Measurements from ENCODE around the gene WNT8B. TPM values are rescaled to one million over a fixed set of nuclear protein-coding genes. Genes with fewer than 3 reads are reported as not detected.

Gene WNT8B
- total RNA-seq, 1 donor from 2014 or later = not detected

DNA sequence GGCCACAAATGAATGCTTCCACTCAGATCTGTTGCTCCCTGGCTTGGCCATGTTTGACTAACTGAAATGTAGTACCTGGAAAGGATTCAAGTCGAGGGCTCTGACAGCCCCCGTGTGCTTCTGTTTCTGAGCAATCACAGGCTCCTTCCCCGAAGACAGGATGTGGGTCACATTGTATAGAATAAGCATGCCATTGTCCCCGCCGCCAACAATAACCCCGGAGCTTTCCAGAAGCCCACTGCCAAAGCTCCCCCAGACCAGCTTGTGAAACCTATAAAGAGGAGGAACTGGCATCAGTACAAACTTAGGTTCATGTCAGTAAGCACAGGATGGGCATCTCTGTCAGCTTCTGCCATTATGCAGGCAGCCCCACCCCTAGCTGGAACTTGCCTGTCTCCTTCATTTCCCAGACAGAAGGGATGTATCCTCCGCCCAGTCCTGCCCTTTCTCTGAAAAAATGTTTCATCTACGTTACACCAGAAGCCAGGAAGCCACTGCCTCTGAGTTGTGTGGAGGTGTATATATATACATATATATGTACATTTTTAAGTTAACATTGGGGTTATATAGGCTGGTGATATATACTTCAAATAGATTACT, 46.5 kb downstream of the WNT8B start:
- Histone ChIP-seq H3K36me3 (ENCODE audit: control insufficient read depth, insufficient read depth, low read length) (peaks cover 1% of the 10 kb centered on the region), H3K27me3 (ENCODE audit: control insufficient read depth, insufficient read depth, low read length) (no peaks in the 10 kb centered on the region), H3K4me3 (ENCODE audit: low read depth, low read length) (no peak overlapping the region)
- no peak for DNase-seq (ENCODE audit: low read depth)
- TF ChIP-seq, protein P1, sequence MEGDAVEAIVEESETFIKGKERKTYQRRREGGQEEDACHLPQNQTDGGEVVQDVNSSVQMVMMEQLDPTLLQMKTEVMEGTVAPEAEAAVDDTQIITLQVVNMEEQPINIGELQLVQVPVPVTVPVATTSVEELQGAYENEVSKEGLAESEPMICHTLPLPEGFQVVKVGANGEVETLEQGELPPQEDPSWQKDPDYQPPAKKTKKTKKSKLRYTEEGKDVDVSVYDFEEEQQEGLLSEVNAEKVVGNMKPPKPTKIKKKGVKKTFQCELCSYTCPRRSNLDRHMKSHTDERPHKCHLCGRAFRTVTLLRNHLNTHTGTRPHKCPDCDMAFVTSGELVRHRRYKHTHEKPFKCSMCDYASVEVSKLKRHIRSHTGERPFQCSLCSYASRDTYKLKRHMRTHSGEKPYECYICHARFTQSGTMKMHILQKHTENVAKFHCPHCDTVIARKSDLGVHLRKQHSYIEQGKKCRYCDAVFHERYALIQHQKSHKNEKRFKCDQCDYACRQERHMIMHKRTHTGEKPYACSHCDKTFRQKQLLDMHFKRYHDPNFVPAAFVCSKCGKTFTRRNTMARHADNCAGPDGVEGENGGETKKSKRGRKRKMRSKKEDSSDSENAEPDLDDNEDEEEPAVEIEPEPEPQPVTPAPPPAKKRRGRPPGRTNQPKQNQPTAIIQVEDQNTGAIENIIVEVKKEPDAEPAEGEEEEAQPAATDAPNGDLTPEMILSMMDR (IDR thresholded peaks at IDR 0.05; ENCODE audit: insufficient read depth, low read length, severe bottlenecking) = no peak
- FAIRE-seq = no peak

DNA sequence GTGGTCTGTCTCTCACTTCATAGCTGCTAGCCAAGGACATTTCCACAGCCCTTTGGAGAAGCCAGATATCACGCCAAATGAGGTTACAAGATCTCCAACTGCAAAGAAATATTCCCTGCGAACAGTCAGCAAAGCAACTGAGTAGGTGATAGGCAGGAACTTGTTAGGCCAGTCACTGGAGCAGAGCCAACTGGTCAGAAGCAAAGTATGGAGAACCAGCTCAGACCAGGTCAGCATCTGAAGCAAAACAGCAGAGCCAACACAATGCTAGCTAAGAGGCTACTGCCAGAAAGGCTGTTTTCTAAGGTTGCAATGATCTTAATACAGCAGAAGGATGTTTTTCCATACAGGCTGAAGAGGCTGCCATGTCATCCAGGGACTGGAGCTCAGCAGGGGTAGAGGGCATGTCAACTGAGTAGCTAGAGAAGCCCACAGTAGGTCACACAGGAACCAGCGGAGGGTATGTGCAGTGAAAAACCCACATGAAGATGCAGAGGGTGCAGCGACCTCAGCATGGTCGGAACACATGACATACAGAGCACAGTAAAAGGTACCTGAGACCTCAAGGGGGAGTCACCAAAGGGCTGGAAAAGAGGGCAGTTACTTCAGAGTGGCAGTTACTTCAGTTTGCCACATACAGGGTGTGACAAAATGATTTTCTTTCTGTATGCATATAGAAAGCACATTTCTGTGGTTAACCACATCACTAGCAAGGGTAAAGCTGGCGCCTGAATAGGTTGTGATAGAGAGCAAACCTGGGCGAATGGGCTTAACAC, 47.9 kb downstream of the WNT8B start:
- FAIRE-seq (peak; percentile 83), DNase-seq (ENCODE audit: low read depth) (peak; percentile 55)
- TF ChIP-seq, protein P1 (IDR thresholded peaks at IDR 0.05; ENCODE audit: insufficient read depth, low read length, severe bottlenecking) = no peak
- Histone ChIP-seq H3K27me3 (ENCODE audit: control insufficient read depth, insufficient read depth, low read length) (no peaks in the 10 kb centered on the region), H3K4me3 (ENCODE audit: low read depth, low read length) (no peak overlapping the region), H3K36me3 (ENCODE audit: control insufficient read depth, insufficient read depth, low read length) (peaks cover 1% of the 10 kb centered on the region)

DNA sequence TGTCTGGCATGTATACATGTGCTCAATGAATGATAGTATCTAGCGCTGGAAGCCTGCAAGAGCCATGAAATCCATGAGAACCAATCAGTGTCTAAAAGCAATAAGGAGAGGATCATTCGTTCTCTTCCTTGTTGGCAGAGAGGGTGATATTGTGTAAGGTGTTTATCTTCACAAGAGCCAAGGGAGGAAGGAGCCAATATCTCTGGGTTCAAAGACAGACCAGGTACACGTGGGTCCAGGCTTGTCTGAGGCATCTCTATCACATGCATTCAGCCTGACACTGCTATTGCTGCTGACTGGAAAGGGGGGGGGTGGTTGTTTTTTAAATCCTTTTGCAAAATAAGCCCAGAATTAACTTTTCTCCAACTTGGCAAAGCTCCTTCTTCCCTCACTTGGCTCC, 52.8 kb downstream of the WNT8B start:
- Histone ChIP-seq H3K36me3 (ENCODE audit: control insufficient read depth, insufficient read depth, low read length) (no peaks in the 10 kb centered on the region), H3K4me3 (ENCODE audit: low read depth, low read length) (no peak overlapping the region), H3K27me3 (ENCODE audit: control insufficient read depth, insufficient read depth, low read length) (no peaks in the 10 kb centered on the region)
- TF ChIP-seq, protein P1 (IDR thresholded peaks at IDR 0.05; ENCODE audit: insufficient read depth, low read length, severe bottlenecking) = no peak
- DNase-seq (ENCODE audit: low read depth) = no peak
- no peak for FAIRE-seq

DNA sequence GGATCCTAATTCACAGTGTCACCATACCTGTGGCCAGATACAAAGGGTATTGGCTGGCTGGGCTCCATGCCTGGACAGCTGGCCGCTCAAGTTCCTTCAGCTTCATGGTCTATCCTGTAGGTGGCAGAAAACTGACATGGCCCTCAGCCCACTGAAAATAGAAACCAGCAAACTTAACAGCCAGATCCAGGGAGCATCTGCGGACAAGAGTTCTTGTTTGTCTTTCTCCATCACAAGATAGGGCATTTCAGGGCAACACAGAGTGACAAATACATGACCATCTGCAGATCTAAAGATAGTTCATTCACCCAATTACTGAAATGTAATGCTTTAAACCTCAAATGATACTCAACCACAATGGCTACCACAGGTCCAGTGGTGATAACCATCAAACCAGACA, 54.0 kb downstream of the WNT8B start:
- no peak overlapping the region for H3K4me3 ChIP-seq (ENCODE audit: low read depth, low read length)
- H3K36me3 ChIP-seq (ENCODE audit: control insufficient read depth, insufficient read depth, low read length) = no peaks in the 10 kb centered on the region
- TF ChIP-seq, protein P1 (IDR thresholded peaks at IDR 0.05; ENCODE audit: insufficient read depth, low read length, severe bottlenecking) = no peak
- H3K27me3 ChIP-seq (ENCODE audit: control insufficient read depth, insufficient read depth, low read length) = no peaks in the 10 kb centered on the region
- no peak for FAIRE-seq
- DNase-seq (ENCODE audit: low read depth) = no peak

DNA sequence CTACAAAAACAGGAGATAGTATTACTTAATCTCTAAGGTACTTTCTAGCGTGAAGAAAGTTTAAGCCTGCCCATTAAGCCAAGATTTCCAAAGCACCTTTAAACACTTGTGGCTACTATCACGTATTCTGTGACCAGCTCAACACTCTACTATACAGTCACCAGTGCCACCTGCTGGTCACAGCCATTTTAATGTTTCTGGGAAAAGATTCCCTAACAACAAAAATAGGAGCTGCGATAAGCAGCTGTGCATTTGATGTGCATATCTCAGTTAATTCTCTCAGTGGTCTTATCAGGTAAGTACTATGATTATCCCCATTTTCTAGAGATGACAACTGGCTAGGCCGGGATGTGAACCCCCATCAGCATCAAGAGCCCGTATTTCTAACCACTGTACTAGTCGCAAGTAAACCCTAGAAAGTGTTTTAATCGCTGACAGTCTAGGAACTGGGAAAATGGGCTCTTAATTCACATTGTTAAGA, 56.0 kb downstream of the WNT8B start:
- FAIRE-seq (no peak), DNase-seq (ENCODE audit: low read depth) (peak; percentile 74)
- H3K4me3 ChIP-seq (ENCODE audit: low read depth, low read length) = no peak overlapping the region
- TF ChIP-seq, protein P1 (IDR thresholded peaks at IDR 0.05; ENCODE audit: insufficient read depth, low read length, severe bottlenecking) = peak; percentile 61
- no peaks in the 10 kb centered on the region for H3K36me3 ChIP-seq (ENCODE audit: control insufficient read depth, insufficient read depth, low read length)
- no peaks in the 10 kb centered on the region for H3K27me3 ChIP-seq (ENCODE audit: control insufficient read depth, insufficient read depth, low read length)

All from bronchial epithelial cell (primary cell).